ENCODE measurements around the gene ACOXL.

The ACOXL gene

DNA sequence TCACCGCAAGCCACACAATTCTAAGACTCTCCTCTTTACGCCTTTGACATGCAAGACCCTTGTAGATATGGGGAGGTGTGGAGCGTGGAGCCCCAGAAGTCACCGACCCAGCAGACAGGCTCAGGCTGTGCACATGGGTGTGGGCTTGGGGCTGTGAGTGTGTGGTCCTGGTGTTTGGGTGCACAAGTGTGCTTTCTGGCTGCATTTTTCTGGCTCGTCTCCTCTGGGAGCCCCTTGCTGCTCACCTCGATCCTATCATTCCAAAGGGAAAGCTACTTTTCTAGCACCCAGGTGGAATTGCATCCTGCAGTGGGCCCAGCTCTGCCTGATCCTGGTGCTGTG lies 143.0 kb downstream of the ACOXL start:
- no peak for DNase-seq (ENCODE audit: low spot score)

DNA sequence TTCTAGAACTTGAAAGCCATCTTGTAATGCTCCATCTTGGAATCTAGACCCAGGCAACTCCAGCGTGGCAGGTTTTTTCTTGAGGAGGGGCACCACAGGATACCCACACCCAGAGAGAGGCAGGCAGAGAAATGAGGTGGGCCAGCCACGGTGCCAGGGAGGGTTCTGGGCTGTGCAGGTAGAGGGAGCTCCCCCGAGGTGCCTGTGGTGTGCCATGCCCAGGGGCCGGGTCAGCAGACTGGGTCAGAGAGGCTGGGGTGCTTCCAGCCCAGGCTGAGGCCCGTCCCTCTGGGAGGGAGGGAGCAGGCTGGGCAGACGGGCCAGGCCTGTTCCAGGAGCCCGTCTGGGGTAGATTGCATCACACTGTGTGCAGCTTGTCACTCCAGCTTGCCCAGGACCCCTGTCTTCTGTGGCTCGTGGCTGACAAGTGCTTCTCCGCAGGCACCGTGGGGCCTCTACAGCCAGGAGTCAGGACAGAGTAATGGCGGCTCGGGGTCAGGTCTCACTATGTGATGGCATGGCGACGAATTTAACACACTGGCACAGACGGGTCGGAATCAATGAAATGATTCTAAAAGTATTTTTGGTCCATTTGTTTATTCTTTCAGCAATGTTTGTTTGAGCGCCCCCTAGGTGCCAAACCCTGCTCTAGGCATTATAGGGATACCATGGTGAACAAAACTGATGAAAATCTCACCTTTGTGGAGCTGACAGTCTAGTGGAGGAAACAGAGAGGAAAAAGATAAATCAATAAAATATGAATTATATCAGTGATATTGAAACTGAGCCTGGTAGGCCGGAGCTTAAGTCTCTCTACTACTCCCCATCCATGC lies 144.0 kb downstream of the ACOXL start:
- DNase-seq (ENCODE audit: low spot score): peak; percentile 8

DNA sequence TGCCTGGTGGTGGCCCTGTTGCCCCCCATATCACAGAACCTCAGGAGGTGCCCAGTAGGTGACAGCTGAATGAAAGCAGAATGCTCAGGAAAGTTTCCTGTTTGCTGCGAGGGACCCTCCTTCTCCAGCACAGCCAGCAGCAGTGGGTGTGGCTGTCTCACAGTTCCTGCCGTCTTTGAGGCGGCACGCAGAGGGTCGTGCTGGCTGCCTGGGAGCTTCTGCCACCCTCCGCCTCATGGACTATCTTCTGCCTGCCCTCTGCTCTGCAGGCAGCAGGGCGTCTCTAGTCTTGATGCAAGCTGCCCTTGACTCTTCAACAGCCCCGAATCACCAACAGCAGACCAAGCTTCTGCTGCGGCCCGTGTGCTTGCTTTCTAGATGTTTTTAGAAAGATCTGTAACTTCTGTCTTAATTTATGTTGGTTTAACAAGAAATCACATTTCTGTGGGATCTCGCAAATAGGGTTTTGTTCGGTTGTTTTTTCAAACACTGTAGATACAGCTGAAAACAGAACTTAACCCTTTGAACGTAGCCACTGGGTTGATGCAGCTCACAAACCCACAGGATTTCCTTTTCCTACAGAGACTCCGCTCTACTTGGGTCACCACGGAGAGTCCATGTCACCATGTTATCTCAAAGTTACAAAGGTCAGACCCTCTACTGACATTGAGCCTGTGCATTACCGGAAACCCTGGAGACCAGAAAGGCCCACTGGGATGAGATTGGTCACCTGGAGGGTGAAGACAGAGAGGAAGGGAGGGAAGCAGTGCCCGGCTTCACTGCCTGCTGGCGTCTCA lies 144.9 kb downstream of the ACOXL start:
- no peak for DNase-seq (ENCODE audit: low spot score)

DNA sequence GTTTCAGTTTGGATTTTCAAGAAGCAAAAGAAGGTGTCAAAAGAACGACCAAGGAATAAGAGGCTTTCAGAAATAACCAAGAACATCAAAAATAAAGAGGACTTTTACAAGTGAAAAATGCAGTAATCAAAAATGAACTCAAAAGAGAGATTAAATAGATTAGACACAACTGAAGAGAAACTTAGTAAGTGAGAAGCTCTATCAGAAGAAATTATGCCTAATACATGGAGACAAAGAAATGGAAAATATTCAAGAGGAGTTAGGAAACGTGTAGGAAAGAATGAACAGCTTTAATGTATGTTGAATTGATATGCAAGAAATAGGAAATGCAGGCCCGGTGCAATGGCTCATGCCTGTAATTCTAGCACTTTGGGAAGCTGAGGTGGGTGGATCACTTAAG lies 145.8 kb downstream of the ACOXL start:
- no peak for DNase-seq (ENCODE audit: low spot score)

DNA sequence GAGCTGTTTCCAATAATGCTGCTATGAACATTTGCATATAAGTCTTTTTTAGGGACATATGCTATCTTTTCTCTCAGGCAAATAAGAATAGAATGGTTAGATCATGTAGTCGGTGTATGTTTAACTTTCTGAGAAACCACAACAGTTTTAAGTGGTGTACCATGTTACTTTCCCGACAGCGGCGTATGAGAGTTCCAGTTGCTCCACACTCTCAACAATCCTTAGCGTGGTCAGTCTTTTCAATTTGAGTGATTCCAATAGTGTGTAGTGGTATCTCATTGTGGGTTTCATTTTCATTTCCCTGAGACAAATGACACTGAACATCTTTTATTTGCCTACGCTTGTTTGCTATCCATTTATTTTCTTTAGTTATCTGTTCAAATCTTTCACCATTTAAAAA lies 149.5 kb downstream of the ACOXL start:
- DNase-seq (ENCODE audit: low spot score): no peak

DNA sequence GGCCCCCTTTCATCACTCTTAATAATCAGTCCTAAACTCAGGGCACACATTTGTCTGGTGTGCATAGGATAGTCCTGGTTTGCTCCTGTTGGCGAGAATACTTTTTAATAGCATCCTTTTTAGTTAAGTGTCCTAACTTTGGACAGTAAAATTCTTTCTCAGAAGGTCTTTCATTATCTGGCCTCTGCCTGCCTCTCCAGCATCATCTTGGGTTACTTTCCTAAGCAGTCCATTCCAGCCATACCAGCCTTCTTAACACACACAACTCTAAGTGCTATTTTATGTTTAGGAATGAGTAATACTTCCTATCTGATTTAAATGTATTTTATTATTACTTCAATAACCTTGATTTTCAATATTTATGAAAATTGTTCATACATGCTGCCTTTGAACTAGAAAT lies 151.0 kb downstream of the ACOXL start:
- DNase-seq (ENCODE audit: low spot score): no peak

DNA sequence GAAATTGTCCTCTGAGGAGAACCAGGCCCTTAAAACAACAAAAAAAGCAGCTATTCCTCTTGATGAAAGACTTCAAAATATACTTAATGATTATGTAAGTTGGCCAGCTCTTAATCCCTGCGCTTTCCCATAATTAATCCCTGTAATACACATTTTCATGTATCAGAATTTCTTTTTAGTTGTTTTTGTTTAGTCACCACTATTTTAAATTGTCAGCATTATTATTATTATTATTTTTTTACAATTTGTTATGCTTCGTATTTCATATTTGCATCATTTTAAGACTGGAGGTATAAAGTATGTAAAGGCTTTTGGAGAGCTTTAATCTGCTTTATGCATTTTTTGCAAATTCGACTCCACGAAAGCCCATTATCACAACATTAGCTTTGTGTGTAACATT lies 152.9 kb downstream of the ACOXL start:
- DNase-seq (ENCODE audit: low spot score): no peak

DNA sequence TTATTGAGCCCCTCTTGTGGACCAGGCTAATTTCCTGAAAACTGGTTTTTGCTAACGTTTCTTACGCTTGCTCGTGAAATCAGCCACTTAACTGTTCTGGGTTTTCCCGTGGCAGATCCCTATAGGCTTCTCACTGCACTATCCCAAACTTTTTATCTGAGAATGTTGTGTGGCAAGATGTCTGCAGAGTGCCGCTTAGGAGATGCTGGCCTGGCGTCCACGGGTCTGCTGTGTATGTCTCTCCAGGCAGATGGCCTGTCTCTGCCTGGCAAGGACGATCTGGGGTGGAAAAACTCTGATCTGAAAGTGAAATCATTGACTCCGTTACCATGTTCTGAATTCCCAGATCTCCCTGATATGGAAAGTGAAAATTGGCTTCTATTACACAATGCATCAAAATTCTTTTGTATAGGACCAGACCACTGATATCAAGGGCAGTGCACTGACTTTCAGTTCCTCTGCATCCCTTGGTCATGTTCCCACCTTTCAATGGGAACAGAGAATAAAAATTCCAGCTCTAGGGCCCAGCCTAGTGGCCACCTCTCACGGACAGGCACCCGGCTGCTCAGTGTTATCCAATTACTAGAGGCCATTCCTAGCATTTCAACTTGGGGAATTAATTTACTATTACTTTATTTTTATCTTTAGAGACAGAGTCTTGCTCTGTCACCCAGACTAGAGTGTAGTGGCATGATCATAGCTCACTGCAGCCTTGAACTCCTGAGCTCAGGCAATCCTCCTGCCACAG lies 154.6 kb downstream of the ACOXL start:
- no peak for DNase-seq (ENCODE audit: low spot score)

DNA sequence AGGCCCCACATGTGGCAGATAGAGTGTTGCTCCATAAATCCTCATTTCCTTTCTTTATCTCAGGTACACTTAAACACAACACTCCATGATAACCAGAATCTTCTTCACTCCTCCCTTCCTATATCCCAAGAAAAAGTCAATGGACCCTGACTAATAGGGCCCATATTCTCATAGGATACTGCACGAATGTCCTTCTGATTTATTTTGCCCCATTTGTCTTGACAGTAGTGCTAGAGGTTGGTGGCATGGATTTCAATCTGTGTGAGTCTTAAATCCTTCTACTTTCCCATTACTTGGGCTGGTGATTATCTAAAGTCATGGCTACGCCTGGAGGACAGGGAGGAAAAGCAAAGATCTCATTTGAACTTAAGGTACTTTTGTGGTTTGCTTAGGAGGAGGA lies 156.0 kb downstream of the ACOXL start:
- no peak for DNase-seq (ENCODE audit: low spot score)

DNA sequence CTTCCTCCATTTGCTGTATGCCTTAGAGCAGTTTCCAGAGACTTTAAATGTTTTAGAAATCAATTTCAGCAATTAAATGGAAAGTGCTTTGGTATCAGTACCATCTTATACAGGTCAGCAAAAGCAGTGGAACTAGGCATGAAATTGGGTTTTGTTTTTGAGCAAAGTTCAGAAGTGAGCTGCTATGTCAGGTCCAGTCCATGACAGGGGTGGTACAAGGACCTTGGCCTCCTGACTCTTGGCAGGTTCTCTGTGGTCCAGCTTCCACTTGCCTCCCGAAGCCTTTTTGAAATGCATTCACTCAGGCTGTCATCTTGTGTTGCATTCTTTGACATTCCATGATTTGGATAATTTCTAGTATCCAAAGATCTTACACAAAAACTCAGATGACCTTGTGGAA lies 159.3 kb downstream of the ACOXL start:
- no peak for DNase-seq (ENCODE audit: low spot score)

DNA sequence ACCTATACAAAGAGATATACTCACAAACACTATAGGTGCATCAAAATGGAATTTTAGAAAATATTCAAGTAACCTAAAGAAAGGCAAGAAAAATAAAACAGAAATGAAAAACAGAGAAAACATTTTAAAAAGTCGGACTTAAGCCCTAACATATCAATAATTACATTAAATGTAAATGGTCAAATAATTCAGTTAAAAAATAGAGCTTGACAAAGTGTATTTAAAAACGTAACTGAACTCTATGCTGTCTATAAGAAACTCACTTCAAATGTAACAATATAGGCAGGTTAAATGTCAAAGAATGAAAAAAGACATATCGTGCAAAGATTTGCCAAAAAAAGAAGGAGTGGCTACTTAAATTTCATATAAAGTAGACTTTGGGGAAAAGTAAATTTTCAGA lies 163.9 kb downstream of the ACOXL start:
- DNase-seq (ENCODE audit: low spot score): no peak

DNA sequence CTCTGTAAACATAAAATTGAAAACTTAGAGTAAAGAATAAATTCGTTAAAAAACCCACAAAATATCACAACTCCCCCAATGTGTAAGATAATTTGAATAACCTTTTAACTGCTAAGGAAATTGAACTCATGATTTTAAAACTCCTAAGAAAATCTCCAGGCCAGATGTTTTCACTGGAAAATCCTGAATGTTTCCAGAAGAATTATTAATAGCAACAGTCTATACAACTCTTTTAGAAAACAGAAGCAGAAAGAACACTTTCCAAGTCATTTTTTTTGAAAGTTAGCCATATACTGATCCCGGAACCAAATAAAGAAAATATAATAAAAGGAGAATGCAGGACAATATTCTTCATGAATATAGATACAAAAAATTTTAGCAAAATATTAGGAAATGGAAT lies 165.6 kb downstream of the ACOXL start:
- no peak for DNase-seq (ENCODE audit: low spot score)

DNA sequence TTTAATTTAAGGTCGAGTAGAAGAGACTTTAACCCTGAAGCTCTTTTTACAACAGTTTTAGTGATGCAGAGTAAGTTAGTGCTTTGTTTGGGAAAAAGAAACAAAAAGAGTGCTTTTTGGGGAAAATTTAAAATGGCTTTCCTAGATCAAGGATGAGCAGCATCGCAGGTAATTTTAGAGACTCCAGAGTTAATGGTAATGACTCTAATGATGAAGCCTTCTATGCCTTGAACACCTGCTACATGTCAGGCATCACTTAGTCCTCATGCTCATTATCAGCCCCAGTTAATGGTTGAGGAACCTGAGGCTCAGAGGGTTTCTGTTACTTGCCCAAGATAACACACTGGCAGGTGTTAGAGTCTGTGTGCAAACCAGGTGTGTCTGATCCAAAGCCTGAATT lies 167.8 kb downstream of the ACOXL start:
- no peak for DNase-seq (ENCODE audit: low spot score)

DNA sequence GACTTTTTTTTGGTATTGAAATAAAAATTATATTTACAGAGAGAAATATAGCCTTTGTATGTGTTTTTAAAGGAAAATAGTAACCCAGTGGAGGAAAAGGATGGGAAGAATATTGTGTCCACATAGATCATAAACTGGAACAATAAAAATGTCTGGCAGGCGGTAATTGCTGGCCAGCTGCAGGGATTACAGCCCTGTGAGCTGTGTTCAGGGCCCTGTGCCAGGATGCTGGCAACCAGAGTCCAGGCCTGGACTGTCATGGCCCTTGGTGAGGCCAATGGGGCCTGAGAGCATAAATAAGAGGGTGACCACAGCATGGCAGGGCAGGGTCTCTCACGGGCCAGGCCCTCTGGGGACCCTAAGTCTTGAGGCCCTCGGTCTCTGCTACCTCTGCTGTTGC lies 171.2 kb downstream of the ACOXL start:
- DNase-seq (ENCODE audit: low spot score): no peak

DNA sequence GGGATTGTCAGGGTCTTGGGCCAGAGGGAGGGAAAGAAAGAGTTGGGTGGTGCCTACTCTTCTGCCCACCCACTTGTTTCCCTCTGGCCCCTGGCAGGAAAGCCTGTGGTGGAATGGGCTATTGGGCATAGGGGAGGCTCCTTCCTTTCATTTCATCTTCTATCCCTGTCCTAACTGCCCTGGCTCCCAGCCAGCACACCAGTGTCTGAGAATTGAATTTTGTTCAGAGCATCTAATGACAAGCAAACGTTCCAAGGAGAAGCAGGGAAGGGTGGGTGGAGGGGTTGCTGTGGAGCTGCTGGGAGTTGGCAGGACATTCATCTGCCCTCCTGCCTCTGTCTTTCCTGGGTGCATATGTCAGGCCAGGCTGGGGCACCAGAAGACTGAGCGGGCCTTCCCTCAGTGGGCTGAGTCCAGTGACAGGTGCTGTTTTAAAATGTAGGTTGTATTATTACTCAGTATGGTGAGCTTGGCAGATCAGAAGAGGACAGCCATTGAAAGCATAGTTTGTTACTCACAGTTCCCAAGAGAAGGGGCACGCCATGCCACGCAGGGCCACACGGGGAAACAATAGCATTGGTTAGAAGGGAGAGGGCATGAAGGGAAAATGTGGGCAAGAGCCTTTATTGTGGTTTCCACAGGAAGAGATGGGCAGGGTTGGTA lies 171.9 kb downstream of the ACOXL start:
- no peak for DNase-seq (ENCODE audit: low spot score)

DNA sequence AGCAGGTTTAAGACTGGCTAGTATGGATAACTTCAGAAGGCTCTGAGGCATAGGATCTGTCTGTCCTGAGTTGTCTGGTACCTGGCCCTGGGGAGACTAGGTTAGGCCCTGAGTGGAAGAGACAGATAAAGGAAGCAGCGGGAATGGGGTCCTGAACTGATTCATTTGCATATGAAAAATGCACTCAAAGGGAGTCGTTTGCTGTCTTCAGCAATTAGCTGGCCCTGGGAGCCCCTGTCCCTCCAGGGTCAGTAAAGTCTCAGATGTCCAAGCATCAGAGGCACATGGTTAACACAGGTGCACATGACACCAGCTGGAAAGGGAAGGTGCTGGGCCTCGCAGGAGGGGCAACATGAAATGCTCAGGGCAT lies 172.4 kb downstream of the ACOXL start:
- no peak for DNase-seq (ENCODE audit: low spot score)

DNA sequence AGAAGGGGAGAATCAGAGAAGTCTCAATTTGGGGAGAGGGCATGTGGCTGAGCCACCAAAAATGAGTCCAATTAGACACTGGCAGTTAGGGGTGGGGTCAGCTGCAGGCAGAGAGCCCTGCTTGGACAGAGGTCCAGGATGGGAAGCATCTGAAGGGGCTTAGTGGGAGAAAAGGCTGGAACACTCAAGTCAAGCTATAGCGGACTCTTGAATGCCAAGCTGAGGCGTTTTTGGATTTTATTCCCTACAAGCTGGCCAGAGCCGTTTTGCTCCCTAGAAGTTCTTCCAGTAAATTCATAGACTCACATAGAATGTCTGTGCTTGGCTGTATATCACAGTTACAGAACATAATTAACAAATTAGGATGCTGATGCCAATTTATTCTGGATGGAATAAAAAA lies 172.8 kb downstream of the ACOXL start:
- no peak for DNase-seq (ENCODE audit: low spot score)

DNA sequence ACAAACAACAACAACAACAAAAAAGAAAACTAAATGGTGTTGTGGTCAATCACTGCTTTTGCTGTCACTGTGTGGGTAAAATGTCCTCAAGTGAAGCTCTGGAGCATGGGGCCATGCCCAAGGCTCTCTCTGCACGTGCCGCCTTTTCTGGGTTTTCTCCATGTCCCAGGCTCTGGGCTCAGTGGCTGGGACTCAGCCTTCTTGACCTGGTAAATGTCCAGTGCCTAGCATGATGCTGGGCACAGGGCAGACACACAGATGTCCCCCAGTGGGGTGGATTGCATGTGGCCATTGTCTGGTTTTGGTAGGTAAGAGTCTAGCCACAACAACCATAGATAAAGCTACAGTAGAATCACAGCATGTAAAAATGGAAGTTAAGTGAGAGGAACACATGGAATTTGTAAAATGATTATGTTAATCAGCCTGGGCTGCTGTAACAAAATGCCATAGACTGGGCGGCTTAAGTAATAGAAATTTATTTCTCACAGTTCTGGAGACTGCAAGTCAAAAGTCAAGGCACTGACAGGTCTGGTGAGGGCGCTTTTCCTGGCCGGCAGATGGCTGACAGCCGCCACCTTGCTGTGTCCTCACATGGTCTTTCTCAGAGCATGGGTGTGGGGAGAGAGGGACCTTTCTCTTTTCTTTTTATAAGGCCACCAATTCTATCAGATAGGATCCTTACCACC lies 174.4 kb downstream of the ACOXL start:
- DNase-seq (ENCODE audit: low spot score): no peak

DNA sequence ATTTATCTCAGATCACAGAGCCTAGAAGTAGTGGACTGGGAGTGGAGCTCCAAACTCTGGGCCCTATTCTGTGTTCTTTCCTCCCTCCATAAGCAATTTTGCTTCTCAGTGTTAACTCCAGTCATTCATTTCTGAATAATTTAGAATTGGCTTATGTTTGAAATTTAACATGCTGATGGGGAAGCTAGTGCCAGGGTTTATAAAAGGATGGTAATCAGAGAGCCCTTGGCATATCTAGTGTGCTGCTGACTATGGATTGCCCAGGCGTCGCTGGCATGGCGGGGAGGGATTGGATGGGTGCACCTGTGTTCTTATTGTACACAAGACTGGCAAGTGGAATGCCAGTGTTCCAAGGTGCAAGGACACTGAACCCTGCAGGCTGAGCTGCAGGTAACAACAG lies 177.1 kb downstream of the ACOXL start:
- no peak for DNase-seq (ENCODE audit: low spot score)

DNA sequence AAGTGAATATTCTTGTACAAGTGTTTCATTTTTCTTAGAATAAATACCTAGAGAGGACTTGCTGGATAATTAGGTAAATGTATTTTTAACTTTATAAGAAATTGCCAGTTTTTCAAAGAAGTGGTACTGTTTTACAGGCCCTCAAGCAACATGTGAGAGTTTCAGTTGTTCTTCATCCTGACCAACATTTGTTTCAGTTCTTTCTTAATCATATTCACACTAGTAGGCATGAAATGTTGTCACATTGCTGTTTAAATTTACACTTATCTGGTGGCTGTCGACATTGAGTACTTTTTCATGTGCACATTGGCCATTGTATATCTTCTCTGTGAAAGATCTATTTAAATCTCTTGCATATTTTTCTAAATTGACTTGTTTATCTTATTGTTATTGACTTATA lies 178.1 kb downstream of the ACOXL start:
- no peak for DNase-seq (ENCODE audit: low spot score)

DNA sequence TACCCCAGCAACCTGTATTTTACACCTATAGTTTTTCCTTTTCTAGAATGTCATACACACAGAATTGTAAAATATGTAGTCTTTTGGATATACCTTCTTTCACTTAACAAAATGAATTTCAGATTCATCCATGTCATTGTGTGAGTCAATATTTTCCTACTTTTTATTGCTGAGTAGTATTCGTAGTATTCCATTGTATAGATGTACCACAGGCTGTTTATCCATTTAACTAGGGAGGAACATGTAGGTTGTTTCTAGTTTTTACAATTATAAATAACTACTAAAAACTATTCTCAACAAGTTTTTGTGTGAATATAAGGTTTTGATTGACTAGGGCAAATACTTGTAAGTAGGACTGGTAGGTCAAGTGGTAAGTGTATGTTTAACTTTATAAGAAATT lies 187.4 kb downstream of the ACOXL start:
- DNase-seq (ENCODE audit: low spot score): no peak

DNA sequence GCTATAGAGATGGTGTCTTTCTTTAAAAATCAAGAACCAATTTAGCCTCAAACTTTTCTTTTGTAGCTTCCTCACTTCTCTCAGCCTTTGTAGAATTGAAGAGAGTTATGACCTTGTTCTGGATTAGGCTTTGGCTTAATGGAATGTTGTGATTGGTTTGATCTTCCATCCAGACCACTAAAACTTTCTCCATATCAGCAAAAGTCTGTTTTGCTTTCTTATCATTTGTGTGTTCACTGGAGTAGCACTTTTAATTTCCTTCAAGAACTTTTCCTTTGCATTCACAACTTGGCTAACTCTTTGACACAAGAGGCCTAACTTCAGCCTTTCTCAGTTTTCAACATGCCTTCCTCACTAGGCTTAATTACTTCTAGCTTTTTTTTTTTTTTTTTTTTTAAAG lies 193.1 kb downstream of the ACOXL start:
- DNase-seq (ENCODE audit: low spot score): no peak
